Measurements from ENCODE around the gene C18orf54. TPM values are rescaled to one million over a fixed set of nuclear protein-coding genes. Genes with fewer than 3 reads are reported as not detected.

Gene C18orf54
- total and polyA plus RNA-seq, 2 of the 4 experiments (the other 2 are of a cell fraction): 2.2 to 3.0 TPM

DNA sequence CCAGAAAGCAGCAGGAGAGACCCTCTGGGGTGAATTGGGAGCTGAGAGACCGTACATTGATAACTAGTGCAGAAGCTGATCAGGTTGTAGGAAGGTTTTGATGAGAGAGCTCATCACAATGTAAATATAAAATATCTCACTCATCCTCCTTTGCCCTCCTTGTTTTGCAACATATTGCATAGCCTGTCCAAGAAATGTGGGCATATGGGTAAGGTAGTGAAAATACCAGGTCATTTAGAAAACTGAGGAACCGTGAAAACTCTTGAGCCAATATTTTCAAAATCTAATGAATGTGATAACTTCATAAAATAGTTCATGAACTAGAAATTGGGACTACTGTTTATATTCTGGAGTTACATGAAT lies 31.4 kb downstream of the C18orf54 start:
- Histone ChIP-seq H4K5ac (ENCODE audit: low read depth, low read length) (no peak overlapping the region), H2AK9ac (replicated peaks; ENCODE audit: low read depth, low read length, poor library complexity) (no peak overlapping the region), H3K9ac (ENCODE audit: low read depth, low read length) (no peak overlapping the region), H3K27ac (ENCODE audit: insufficient read depth, low read length) (no peak overlapping the region), H2BK5ac (ENCODE audit: low read depth, low read length, poor library complexity, severe bottlenecking) (no peak overlapping the region), H3K4me1 (ENCODE audit: control insufficient read depth, insufficient read depth, low read length) (no peaks in the 10 kb centered on the region), H3K36me3 (ENCODE audit: control insufficient read depth, insufficient read depth, low read length) (no peaks in the 10 kb centered on the region), H4K20me1 (ENCODE audit: insufficient read depth, low read length) (no peaks in the 10 kb centered on the region), H3K4me2 (ENCODE audit: low read depth, low read length) (no peak overlapping the region), H3K27me3 (ENCODE audit: control insufficient read depth, insufficient read depth, low read length) (no peaks in the 10 kb centered on the region), H2AFZ (replicated peaks; ENCODE audit: low read length, poor library complexity) (peak overlapping the region; percentile 45), H2BK120ac (ENCODE audit: low read depth, low read length) (no peak overlapping the region), H4K91ac (ENCODE audit: insufficient read depth, low read depth, low read length) (no peak overlapping the region), H3K79me1 (ENCODE audit: low read depth in 1 of 2, low read length in 2 of 2) (no peaks in the 10 kb centered on the region), H3K14ac (replicated peaks; ENCODE audit: low read depth, low read length) (no peak overlapping the region), H3K4me3 (ENCODE audit: insufficient read depth, low read depth, low read length) (no peak overlapping the region), H4K8ac (ENCODE audit: low read depth in 2 of 2, low read length in 2 of 2) (no peak overlapping the region), H3K18ac (ENCODE audit: low read depth, low read length) (no peak overlapping the region), H3K56ac (ENCODE audit: extremely low read depth, insufficient read depth, low read length) (no peak overlapping the region), H3K4ac (ENCODE audit: low read depth, low read length) (no peak overlapping the region), H3K23ac (ENCODE audit: low read depth, low read length) (no peak overlapping the region), H3K9me3 (ENCODE audit: control insufficient read depth, insufficient read depth, low read length) (no peaks in the 10 kb centered on the region), H2BK20ac (ENCODE audit: low read depth, low read length) (no peak overlapping the region), H2BK15ac (ENCODE audit: low read depth, low read length) (no peak overlapping the region), H3K9me1 (ENCODE audit: insufficient read depth, low read length) (no peaks in the 10 kb centered on the region), H2AK5ac (ENCODE audit: low read depth, low read length) (no peak overlapping the region)
- BruUV-seq (replicated peaks): no TSS peak
- CTCF ChIA-PET: interaction anchor here (0.6 kb wide), 1 partner anchor 28 kb away, joined by 3 read pairs; no protein-coding TSS in a partner anchor
- ATAC-seq (ENCODE audit: low read depth) (peak; percentile 6; the same call in 1 of the 2 replicates), DNase-seq (no peak)
- intact Hi-C loops (cut with micrococcal nuclease): no loop called here
- dilution Hi-C loops (cut with HindIII; ENCODE audit: low sequenced_read_pairs, unreplicated experiment): no loop called here
- POLR2A ChIA-PET (ENCODE audit: unreplicated experiment): no interaction called here
- in situ Hi-C loops (cut with MboI; ENCODE audit: low sequenced_read_pairs): loop anchor here (10.0 kb wide), 1 partner anchor 586 kb away; no protein-coding TSS in a partner anchor
- WGBS, 2 experiments (ENCODE audit: extremely low coverage in 2 of 2, insufficient read length in 1 of 2): no CpG with 5 or more reads among the region's 2 CpGs
- TF ChIP-seq RCOR1 (IDR thresholded peaks at IDR 0.05; ENCODE audit: insufficient replicate concordance, low read length) (no peak), RAD21 (IDR thresholded peaks at IDR 0.05; ENCODE audit: low read length) (no peak), CHD1 (IDR thresholded peaks at IDR 0.05; ENCODE audit: low read depth, low read length) (no peak)
- TF ChIP-seq, protein P1, sequence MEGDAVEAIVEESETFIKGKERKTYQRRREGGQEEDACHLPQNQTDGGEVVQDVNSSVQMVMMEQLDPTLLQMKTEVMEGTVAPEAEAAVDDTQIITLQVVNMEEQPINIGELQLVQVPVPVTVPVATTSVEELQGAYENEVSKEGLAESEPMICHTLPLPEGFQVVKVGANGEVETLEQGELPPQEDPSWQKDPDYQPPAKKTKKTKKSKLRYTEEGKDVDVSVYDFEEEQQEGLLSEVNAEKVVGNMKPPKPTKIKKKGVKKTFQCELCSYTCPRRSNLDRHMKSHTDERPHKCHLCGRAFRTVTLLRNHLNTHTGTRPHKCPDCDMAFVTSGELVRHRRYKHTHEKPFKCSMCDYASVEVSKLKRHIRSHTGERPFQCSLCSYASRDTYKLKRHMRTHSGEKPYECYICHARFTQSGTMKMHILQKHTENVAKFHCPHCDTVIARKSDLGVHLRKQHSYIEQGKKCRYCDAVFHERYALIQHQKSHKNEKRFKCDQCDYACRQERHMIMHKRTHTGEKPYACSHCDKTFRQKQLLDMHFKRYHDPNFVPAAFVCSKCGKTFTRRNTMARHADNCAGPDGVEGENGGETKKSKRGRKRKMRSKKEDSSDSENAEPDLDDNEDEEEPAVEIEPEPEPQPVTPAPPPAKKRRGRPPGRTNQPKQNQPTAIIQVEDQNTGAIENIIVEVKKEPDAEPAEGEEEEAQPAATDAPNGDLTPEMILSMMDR (conservative IDR thresholded peaks at IDR 0.05; ENCODE audit: low read depth, low read length): no peak
